Effector memory CD4-positive, alpha-beta T cell (primary cell): ENCODE measurements around the gene HS3ST1.

Experiments
- DNase-seq, 3 donors: peaks; one replicate each; pipeline ENCODE4 v3.0.0-alpha.2; 2020
- H3K27ac ChIP-seq: 2 replicates; pipeline ENCODE4 v1.7.0; 2013; ENCODE audit warnings: mild to moderate bottlenecking, low read length, moderate library complexity; ENCODE audit not compliant: insufficient read depth, poor library complexity, severe bottlenecking
- H3K27me3 ChIP-seq: replicated peaks from 2 replicates; pipeline ENCODE4 v1.7.0; 2013; ENCODE audit warnings: mild to moderate bottlenecking, low read length; ENCODE audit not compliant: insufficient read depth, control insufficient read depth, poor library complexity, severe bottlenecking
- H3K36me3 ChIP-seq: 2 replicates; pipeline ENCODE4 v1.7.0; 2013; ENCODE audit warnings: mild to moderate bottlenecking, low read length, moderate library complexity; ENCODE audit not compliant: control insufficient read depth, insufficient read depth
- H3K4me1 ChIP-seq: 2 replicates; pipeline ENCODE4 v1.7.0; 2013; ENCODE audit warnings: low read length, mild to moderate bottlenecking; ENCODE audit not compliant: control insufficient read depth, insufficient read depth, poor library complexity, severe bottlenecking
- H3K4me3 ChIP-seq: 2 replicates; pipeline ENCODE4 v1.7.0; 2013; ENCODE audit warnings: low read length, low read depth, mild to moderate bottlenecking; ENCODE audit not compliant: insufficient read depth, poor library complexity, severe bottlenecking
- H3K9me3 ChIP-seq: 2 replicates; pipeline ENCODE4 v1.7.0; 2013; ENCODE audit warnings: mild to moderate bottlenecking, low read length, moderate library complexity; ENCODE audit not compliant: control insufficient read depth

HS3ST1 gene

DNA sequence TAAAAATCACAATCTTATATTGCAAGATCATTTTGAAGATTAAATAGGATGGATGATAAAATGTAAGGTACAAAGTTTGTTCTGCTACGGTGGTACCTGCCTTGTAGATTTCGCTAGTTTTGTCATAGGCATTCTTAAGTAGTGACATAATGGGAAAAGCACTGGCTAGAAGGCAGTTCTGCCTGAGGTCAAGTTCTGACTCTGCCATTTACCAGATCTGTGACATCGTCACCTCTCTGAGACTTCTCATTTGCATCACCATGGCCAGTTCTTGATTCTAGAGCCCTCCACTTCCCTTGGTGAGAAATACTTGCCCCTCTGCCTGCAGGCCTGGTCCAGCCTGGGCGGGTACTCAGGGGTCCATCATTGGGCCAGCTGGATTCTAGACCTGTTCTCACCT, 85.2 kb downstream of the HS3ST1 start:
- no peaks in the 10 kb centered on the region for H3K27me3 ChIP-seq
- H3K36me3 ChIP-seq: no peaks in the 10 kb centered on the region
- no peaks in the 10 kb centered on the region for H3K4me1 ChIP-seq
- no peak for DNase-seq
- no peaks in the 10 kb centered on the region for H3K9me3 ChIP-seq
- no peak overlapping the region for H3K27ac ChIP-seq
- H3K4me3 ChIP-seq: no peak overlapping the region
